Activated effector memory CD4-positive, alpha-beta T cell treated with anti-CD3 and anti-CD28 coated beads, Interleukin-2, amount 50 U/mL, for 16 hours (primary cell): Measurements from ENCODE around the gene GOLGA3.

Source experiments
- DNase-seq: peaks from one replicate; pipeline ENCODE4 v3.0.0-alpha.2; 2020

The GOLGA3 gene

DNA sequence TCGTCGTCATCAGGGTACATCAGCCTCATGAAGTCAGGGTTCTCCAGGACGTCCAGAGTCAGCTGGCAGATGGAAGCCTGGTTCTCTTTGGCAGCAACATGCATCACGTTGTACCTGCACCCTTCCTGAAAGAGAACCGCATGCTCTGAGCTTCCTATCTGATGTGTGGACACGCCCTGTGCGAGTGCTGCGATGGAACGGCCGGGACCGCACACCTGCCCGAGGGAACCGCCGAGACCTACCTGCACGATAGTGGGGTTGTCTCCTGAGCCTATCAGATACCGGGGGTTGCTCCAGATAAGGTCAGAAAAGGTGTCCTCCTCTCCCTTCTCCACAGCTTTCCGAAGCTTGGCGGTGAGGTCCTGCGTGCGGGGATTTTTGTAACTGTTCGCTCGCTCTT, 80.8 kb downstream of the GOLGA3 start:
- DNase-seq: no peak

DNA sequence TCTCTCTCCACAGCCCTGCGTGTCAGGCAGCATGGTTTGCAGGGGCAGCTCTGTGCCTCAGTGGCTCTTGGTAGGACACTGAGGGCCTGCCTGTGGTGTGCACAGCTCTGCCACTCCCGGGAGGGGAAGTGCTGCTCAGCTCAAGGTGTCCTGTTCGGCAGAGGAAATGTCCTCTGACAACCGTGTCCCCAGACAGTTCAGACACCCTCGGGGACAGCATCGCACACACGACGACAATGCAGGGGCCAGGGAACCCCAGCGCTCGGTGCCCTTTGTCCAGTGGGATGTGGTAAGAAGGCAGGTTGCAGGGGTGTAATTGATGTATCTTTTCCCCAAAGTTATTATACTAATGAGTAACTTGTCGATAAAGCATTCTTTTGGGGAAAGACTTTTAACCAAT, 81.3 kb downstream of the GOLGA3 start:
- DNase-seq: no peak

DNA sequence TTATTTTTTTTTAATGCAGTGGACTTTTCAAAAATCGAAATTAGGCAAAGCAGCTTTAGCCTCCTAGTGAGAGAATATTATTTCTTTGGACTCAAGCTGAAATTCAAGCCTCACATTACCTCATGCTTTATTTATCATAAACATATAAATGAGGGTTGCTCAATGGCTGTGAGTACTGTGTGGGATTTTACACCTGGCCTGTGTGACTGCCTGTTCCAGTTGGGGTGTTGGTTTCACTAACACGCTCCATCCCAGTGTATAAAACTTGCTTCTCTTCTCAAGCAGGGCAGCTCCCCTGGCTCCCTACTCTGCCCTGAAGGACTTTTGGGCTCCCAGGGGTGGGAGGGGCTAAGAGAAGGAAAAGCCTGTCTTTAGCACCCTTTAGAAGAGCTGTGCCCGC, 82.1 kb downstream of the GOLGA3 start:
- no peak for DNase-seq

DNA sequence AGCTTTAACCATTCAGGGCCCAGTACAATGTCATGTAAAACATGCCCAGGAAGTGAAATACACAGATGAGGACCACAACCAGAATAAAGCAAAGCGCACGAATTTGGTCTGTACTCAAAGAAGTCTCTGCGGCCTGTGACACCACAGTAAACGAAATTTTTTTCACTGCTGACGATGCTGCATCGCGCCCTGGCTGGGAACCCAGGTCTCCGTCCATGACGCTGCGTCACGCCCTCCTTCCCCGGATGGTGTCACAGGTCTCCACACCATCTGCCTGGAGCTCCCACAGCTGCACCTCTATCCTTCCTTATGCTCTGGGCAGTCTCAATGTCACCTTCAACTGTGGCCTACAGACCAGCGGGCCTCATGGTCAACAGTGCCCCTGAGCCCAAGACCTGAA, 84.8 kb downstream of the GOLGA3 start:
- no peak for DNase-seq

DNA sequence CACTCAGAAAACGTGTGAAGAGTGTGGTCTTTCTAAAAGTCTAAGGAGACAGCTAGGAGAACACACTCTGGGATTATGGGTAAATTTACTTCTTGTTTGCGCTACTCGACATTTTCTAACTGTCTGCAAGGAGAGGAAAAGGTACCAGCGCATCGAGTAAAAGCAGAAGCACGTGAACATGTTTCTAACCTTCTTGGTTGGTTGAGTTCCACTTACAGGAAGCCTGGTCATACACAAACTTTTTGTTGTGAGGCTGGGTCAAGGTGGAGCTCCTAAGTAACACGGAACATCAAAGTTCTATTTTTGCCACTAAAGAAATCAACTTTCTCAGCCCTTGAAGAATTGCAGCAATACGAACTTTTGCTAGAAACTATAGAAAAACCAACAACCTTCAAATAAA, 87.0 kb downstream of the GOLGA3 start:
- no peak for DNase-seq

DNA sequence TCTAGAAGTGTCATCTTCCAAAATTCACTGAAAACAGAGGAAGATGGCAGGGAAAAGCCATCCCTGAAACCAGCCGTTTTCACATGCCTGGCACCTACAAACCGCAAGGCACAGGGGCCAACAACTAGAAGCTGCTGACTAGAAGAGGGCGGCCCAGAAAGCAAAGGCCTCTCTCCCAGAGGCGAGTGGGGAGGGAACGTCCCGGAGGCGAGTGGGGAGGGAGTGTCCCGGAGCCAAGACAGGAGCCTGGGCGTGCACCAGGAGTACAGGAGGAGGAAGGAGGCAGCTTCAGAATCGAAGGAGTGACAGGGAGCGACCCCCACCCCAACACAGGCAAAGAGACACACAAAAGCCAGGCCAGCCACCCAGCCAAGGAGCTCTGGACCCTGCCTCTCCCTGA, 88.0 kb downstream of the GOLGA3 start:
- no peak for DNase-seq

DNA sequence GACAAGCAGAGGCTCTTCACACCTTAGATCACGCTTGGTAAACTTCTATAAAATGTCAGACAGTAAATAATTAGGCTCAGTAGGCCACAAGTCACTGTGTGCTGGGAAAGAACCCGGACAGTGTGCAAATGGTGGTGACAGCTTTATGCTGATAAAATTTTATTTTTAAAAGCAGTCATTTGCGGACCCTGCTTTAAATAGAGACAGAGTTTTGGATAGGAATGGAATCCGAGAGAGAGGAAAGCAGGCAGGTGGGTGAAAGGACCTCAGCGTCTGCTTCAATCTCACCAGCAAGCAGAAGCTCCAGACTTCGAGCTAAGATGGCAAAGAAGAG, 88.4 kb downstream of the GOLGA3 start:
- DNase-seq: no peak

DNA sequence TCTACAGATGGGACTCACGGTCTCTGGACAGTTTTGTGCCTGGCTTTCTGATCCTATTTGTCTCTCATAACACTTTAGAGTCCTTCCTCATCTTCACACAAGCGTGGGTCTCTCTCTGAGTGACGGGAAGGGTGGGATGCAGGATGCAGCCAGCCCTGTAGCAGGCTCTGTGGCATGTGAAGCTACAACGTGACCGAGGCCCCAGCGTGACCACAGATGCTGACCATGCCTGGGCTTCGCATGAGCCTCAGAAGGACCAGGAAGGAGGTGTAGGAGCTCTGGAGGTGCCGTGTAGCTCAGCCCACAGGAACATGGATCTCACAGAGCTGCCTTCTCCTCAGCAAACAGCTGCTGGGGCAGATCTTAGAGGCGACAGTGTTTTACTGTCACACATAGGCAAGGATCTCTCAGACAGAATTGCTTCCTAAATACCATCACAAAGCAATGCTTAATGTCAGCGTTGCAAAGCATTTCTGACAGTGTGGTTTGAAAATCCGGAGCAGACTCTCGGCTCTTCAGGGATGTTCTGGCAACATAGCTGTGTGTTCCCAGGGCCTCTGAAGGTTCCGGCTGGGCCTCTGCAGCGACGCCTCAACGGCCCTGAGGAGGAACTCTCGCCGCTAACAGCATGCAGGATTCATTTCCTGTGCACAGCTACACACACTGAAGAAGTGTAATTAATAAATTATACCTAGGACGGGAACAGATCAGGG, 88.9 kb downstream of the GOLGA3 start:
- no peak for DNase-seq

DNA sequence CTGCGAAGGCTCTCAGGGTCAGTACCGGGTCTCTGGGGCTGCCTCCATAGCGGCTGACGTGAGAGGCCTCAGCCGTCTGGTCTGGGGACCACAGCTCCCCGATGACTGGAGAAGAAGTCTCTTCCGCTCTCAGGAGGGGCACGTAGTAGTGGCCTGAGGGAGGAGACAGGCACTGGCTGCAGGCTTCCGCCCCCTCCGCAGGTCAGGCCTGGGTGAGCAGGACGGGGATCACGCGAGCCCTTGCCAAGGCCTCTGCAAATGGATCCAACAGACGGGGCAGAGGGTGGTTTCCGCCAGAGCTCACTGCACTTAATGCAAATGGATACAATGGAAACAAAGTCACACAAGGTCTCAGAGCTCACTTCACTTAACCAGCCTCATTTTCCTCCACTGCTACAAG, 91.8 kb downstream of the GOLGA3 start:
- DNase-seq: no peak

DNA sequence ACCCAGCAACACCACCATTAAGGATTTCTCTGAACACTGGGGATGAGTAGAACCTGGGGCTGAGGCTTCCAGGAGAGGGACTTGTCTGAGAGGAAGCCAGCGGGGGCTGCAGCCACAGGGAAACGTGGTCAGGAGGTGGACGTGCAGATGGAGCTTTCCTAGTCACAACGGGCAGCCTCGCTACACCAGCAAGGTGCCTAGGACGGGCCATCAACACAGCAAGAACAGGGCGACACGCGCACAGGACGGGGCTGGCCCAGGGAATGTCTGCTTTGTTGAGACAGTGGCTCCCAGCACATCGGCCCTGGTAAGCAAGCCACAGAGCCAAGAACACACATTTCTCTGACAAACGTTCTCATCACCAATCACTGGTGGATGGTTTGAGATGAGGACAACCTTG, 92.3 kb downstream of the GOLGA3 start:
- no peak for DNase-seq

DNA sequence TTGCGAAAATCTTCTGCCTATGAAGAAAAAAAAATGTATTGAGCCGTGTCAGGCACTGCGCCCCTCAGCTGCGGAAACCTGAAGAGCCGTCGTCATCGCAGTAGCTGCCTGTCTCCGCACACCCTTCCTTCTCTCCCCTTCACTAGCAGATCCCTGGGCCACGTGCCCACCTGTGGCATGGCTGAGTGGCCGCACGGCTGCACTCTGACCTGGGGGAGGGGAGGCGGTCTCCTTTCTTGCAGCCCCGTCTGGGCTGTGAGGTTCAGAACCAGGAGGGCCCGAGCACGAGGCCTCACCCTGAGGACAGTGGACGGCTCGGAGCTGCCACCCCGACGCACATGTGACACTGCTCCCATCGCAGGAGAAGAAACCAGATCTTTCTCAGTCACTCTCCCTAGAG, 93.2 kb downstream of the GOLGA3 start:
- DNase-seq: no peak

DNA sequence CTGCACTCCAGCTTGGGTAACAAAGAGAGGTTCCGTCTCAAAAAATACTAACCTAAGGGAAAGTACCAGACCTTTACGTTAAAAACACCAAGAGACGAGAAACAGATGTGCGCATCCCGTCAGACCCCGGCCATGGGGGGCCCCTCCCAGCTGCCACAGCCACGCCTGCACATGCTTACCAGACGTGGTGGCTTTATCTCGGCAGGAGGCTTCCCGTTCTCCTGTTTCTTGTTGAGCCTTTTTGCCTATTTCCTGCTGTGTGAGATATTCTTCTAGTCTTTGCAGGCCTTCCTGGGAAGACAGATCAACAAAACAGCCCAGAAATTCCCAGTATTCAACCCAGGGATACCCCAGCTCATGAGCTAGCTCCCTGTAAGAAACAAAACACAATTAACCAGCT, 94.5 kb downstream of the GOLGA3 start:
- no peak for DNase-seq

DNA sequence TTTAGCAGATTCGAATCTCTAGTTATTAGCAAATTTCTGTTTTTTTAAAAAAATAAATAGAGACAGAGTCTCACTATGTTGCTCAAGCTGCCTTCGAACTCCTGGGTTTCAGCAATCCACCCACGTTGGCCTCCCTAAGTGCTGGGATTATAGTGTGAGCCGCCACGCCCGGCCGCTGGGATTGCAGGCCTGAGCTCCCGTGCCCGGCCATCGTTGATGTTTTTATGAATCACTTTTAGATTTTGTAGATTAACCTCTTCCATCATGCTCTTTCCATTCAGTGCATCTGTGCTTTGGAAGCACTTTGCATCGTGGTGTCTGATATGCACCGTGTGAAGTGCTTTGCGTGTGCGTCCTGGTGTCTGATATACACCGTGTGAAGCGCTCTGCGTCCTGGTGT, 97.1 kb downstream of the GOLGA3 start:
- DNase-seq: no peak

DNA sequence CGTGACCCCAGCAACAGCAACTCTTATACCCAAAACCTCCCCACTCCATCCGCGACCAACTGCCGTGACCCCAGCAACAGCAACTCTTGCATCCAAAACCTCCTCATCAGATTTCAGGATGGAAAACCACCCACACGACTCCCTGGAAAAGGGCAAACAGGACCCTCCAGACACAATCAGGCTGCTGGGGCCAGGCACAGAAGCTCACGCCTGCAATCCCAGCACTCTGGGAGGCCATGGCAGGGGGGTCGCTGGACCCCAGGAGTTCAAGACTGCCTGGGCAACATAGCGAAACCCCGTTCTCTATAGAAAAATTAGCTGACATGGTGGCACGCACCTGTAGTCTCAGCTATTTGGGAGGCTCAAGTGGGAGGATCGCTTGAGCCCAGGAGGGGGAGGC, 98.3 kb downstream of the GOLGA3 start:
- no peak for DNase-seq

DNA sequence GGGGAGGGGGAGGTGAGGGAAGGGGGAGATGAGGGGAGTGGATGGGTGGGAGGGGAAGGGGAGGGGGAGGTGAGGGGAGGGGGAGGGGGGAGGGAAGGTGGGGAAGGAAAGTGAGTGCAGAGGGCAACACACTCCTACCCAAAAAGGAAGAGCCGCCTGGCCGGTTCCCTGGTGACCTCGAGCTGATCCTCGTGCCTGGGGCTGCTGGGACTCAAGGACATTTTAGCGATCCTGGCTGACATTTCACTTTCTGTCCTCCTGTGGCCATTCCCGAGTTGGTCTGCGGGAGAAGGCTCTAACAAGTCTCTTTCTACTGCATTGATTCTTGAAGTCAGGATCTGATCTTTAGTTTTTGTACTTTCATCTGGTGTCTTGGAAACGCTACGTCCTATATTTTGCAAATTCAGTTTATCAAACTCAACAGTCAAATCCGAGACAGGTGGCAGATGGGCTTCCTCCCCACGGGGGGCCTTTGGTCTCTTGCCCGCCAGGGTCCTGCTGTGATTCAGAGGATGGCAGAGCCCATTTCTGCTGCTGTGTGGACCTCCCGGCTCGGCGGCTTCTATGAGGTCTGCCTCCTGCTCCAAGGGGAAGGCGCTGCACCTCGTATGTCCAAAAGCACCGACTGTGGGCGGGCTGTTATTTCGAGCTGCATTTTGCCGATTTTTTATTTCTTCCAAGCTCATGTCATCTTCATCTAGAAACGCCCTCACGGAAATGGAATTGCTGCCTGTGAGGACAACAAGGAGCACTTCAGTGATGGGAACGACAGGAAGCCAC, 98.9 kb downstream of the GOLGA3 start:
- no peak for DNase-seq

DNA sequence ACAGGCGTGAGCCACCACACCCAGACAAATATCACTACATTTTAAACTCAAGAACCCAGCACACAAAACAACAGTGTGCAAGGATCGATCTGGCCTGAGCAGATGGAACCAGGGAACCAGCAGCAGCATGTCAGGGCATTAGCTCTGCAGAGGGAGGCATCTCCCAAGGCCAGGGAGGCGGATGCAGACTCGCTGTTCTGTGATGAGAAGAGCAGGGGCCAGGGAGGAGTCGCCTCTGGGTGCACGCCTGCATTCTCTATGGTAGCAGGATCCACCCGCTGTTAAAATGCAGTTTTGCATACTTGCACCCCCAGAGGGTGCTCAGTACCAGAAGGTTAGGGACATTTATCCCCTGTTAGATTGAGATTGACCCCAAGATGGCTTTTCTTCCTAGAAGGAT, 100.2 kb downstream of the GOLGA3 start:
- no peak for DNase-seq

DNA sequence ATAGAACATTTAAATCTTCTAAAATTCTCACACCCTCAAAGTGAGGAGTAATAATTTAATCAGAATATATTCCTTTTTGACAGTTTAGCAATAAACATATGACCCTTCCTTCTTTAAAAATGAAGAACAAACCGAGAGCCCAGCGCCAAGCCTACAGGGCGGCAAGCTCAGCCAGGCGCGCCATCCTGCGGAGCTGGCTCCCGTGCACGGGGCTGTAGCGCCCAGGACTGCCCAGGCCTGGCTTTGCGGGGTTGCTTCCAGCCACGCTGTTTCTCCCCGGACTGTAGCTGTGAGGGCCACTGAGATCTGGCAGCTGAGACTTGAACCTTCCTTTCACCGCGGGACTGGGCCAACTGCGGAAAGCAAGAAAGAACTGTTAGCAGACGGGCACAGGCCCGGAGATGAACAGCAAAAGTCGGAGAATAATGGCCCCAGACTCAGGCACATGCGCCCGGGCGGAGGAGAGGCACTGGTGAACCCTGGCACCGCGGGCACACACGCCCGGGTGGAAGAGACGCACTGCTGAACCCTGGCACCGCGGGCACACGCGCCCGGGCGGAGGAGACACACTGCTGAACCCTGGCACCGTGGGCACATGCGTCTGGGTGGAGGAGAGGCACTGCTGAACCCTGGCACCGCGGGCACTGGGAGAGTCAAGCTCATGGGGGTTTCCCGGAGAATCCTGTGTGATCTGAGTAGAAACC, 101.4 kb downstream of the GOLGA3 start:
- DNase-seq: no peak

DNA sequence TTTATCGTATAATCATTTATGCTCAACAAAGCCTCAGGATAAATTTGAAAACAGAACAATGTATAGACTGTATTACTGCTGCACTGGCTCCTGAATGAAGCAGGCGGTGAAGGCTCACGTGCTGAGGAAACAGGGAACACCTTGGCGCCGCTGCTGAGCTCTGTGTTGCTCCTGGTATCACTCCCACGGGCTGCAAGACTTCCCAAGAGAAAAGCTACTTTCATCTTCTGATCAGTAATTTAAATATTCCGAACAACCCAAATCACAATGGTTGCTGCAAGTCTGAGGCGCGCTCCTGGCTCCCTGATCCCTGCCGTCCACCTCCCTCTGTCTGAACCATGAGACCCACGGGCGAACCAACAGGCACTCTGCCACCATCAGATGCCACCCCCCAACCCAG, 102.3 kb downstream of the GOLGA3 start:
- DNase-seq: no peak

DNA sequence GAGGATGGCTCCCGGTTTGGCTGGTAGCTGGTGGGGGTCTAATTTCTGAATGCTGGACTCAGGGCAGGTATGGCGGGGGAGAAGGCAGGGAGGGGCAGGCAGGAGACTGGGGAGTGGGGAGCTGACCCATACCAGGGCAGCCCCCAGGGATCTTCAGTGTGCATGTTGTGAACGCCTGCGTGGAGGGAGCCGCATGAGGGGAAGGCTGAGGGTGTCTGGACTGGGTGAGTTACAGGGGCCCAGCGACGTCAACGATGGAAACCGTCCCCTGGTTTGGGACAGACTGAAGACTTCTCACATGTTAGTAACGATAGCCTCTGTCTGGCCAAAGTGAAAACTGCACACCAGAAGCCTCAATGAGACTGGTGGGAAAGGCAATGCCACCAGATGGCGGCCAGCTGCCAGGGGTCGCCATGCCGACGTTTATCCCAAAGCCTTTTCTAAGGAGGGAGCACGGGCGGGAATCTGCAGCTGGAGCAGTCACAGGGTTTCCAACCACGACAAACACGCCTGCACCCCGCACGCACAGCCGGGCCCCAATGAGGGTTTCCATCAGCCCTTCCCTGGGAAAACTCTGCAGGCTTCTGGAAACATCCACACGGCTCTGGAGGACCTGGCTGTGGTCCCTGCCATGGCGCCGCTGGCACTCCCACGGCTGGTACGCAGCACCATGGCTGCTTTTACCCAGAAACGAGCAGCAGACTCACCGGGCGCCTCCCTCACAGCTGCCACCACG, 104.0 kb downstream of the GOLGA3 start:
- DNase-seq: no peak

DNA sequence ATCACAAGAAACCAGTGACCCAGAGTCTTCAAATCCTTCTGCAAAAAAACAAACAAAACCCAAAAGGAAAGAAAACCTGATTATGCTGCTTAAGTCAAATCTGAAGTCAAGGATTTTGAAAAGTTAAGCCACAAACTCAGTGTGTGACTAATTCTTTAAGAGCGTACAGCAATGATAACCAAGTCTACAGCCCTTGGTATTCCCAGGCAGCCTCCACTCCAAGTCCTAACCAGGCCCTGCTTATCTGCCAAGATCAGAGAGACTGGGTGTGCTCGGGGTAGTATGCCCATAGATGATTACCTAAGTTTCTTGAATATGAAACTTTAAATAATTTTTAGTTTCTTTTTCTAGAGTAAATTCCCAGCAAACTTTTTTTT, 104.9 kb downstream of the GOLGA3 start:
- no peak for DNase-seq

DNA sequence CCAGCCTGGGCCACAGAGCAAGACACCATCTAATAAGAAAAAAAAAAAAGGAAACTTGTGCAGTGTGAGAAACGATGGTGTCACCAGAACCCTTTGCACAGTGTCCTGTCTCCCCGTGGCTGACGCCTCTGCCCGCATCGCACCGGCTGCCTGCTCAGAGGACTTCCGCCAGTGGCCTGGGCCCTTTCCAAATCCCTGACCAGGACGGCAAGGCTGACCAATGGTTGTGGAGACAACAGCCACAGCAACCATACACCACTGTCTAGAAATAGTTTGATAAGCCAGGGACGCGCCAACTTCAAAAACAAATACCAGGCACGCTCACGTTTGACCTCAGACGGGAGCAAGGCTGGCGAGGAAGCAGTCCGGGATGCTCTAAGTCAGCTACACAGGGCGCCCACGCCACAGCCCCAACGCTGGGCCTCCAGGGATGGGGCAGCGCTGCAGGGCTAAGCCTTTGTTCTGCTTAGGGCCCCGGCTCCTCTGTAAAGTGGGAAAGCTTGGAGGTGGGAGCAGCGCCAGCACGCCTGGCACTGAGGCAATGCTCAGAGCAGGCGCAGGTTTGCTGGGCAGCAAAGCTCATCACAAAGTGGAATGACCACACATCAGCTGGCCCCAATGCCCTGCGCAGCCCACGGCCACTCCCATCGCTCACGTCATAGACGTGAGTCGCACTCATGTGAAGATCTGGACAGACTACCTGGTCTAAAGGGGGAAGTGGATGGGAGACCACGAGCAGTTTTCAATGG, 105.5 kb downstream of the GOLGA3 start:
- no peak for DNase-seq

DNA sequence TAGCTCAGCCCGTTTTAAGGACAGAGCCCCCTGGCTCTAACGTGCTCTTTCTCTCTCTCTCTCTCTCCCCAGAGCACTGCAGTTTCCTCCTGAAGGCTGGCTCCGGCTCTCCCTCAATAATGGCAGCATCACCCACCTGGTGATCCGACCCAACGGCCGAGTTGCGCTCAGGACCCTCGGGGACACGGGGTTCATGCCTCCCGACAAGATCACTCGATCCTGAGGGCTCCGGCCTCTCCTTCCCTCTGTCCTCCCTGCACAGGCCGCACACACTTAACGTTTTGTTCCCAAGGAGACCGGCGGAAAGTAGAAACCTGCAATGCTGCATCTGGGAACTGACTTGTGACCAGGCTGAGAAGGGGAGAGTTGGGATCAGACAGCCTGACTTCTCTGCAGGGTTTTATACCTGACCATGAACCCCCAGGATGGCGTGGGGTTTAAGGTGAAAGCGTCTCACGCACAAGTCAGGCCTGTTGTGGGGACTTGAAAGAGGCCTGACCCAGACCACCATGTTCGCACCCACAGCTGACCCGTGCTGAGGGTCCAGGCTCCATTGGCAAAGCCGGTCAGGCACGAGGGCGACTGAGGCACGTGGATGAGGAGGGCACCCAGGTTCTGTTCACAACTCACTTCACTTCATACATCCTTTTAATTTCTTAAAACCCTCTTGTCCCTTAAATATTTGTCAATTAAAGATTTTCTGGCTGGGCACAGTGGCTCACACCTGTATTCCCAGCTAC, 107.9 kb downstream of the GOLGA3 start:
- DNase-seq: no peak
